ENCODE data around the gene C5orf63. TPM values are rescaled to one million over a fixed set of nuclear protein-coding genes. Genes with fewer than 3 reads are reported as not detected.

C5orf63 gene
- total and polyA plus RNA-seq, 2 of the 13 experiments (the other 11 are each of a cell fraction or from before 2014, with no cell fraction given) = 7.9 to 8.8 TPM

GRCh38 chr5:127030259-127031146 lies 42.8 kb downstream of the C5orf63 start, which contains the start of gene MARCHF3 (continued):
- TF ChIP-seq HOXA7 (CRISPR knock-in tag; IDR thresholded peaks at IDR 0.05) = no peak
- TF ChIP-seq KDM3A (CRISPR knock-in tag; IDR thresholded peaks at IDR 0.05; ENCODE audit: low read depth) = 0 out of 2 replicates have a peak, but pooled peaks have one; percentile 29
- no peak for TF ChIP-seq SMAD9 (CRISPR knock-in tag; IDR thresholded peaks at IDR 0.05)
- no peak for TF ChIP-seq ZNF749 (CRISPR knock-in tag; IDR thresholded peaks at IDR 0.05; ENCODE audit: borderline replicate concordance)
- TF ChIP-seq, protein P1, sequence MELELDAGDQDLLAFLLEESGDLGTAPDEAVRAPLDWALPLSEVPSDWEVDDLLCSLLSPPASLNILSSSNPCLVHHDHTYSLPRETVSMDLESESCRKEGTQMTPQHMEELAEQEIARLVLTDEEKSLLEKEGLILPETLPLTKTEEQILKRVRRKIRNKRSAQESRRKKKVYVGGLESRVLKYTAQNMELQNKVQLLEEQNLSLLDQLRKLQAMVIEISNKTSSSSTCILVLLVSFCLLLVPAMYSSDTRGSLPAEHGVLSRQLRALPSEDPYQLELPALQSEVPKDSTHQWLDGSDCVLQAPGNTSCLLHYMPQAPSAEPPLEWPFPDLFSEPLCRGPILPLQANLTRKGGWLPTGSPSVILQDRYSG (CRISPR knock-in tag; IDR thresholded peaks at IDR 0.05) = no peak
- no peak for TF ChIP-seq PRPF4 (IDR thresholded peaks at IDR 0.05; ENCODE audit: low read depth, low read length, poor library complexity, severe bottlenecking)
- TF ChIP-seq ZNF691 (CRISPR knock-in tag; IDR thresholded peaks at IDR 0.05; ENCODE audit: borderline replicate concordance, low read depth) = no peak; the same call in none of the 2 replicates
- no peak for TF ChIP-seq ZKSCAN5 (CRISPR knock-in tag; IDR thresholded peaks at IDR 0.05)
- TF ChIP-seq ELF1 (CRISPR knock-in tag; IDR thresholded peaks at IDR 0.05) = peak; percentile 24; the same call in 1 of the 2 replicates
- no peak for TF ChIP-seq ZMYM3 (CRISPR knock-in tag; IDR thresholded peaks at IDR 0.05)
- TF ChIP-seq ZNF264 (CRISPR knock-in tag; IDR thresholded peaks at IDR 0.05) = no peak
- peak; percentile 59; the same call in 1 of the 2 replicates for TF ChIP-seq IRF2 (CRISPR knock-in tag; IDR thresholded peaks at IDR 0.05)
- peak; percentile 71; the same call in 1 of the 2 replicates for TF ChIP-seq ZFX (CRISPR knock-in tag; IDR thresholded peaks at IDR 0.05; ENCODE audit: low read depth)
- TF ChIP-seq SP2 (CRISPR knock-in tag; IDR thresholded peaks at IDR 0.05) = peak; percentile 99
- no peak for TF ChIP-seq GPBP1L1 (CRISPR knock-in tag; IDR thresholded peaks at IDR 0.05)
- no peak for TF ChIP-seq ZEB1 (IDR thresholded peaks at IDR 0.05; ENCODE audit: insufficient replicate concordance, low read depth)
- no peak for TF ChIP-seq CERS6 (CRISPR knock-in tag; IDR thresholded peaks at IDR 0.05)
- TF ChIP-seq, protein P2, sequence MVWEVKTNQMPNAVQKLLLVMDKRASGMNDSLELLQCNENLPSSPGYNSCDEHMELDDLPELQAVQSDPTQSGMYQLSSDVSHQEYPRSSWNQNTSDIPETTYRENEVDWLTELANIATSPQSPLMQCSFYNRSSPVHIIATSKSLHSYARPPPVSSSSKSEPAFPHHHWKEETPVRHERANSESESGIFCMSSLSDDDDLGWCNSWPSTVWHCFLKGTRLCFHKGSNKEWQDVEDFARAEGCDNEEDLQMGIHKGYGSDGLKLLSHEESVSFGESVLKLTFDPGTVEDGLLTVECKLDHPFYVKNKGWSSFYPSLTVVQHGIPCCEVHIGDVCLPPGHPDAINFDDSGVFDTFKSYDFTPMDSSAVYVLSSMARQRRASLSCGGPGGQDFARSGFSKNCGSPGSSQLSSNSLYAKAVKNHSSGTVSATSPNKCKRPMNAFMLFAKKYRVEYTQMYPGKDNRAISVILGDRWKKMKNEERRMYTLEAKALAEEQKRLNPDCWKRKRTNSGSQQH (CRISPR knock-in tag; IDR thresholded peaks at IDR 0.05; ENCODE audit: low read depth) = 0 out of 2 replicates have a peak, but pooled peaks have one; percentile 55
- TF ChIP-seq ZNF17 (CRISPR knock-in tag; IDR thresholded peaks at IDR 0.05) = no peak
- no peak for TF ChIP-seq ZNF704 (CRISPR knock-in tag; IDR thresholded peaks at IDR 0.05; ENCODE audit: borderline replicate concordance)
- peak; percentile 65 for TF ChIP-seq SRY (CRISPR knock-in tag; IDR thresholded peaks at IDR 0.05)
- TF ChIP-seq CCDC6 (CRISPR knock-in tag; IDR thresholded peaks at IDR 0.05) = peak; percentile 94
- peak; percentile 94 for TF ChIP-seq ZNF777 (CRISPR knock-in tag; IDR thresholded peaks at IDR 0.05)
